ENCODE results near the gene OLFM1.

The OLFM1 gene

GRCh38 chr9:135167356-135167755, 79.9 kb downstream of the OLFM1 start:
- in situ Hi-C loops (cut with MboI; ENCODE audit: low sequenced_read_pairs) = no loop called here

GRCh38 chr9:135167849-135168655, 80.6 kb downstream of the OLFM1 start:
- in situ Hi-C loops (cut with MboI; ENCODE audit: low sequenced_read_pairs) = no loop called here

- in situ Hi-C loops (cut with MboI; ENCODE audit: low sequenced_read_pairs) = no loop called here
Observed at GRCh38 chr9:135169709-135170226, 82.3 kb downstream of the OLFM1 start.

- in situ Hi-C loops (cut with MboI; ENCODE audit: low sequenced_read_pairs) = no loop called here
Observed at GRCh38 chr9:135170535-135170934, 83.1 kb downstream of the OLFM1 start.
